HG02623 (cell line): ENCODE results near the gene TRERF1.
"Not testable (repeated sequence)": the region's sequence is repeated elsewhere in the genome, so short reads cannot be mapped to it uniquely, and the experiment has no call there.

Experiments used
- ATAC-seq: cut with Tn5 transposase; IDR thresholded peaks from one replicate; pipeline ENCODE4 v1.9.1; 2021; ENCODE audit warnings: moderate library complexity; ENCODE audit not compliant: unreplicated experiment

The TRERF1 gene

DNA sequence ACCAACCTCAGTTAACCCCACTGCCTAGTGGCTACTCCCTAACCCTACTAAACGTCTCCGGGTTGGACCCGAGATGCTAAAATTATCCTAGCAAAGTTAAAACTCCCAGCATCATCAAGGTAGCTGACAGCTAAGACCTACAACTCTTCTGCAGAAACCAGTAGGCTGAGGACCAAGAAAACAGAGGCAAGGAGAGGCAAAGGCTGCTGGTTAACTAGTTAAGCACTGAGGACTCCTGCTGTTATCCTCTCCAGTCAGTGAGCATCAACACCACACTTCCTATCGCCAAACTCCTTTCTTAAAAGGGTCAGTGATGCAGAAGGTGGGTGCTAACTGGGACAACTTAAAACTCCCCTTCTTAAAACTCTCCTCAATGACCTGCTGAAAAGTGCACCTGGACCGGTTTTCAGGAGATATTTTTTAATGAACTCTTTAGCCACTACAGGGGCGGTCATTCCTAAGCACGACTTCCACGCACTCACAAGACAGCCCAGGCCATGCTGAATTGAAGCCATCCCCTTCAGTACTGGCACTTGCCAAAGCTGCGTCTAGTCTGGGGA is 1.7 kb downstream of the TRERF1 start:
- no peak for ATAC-seq

DNA sequence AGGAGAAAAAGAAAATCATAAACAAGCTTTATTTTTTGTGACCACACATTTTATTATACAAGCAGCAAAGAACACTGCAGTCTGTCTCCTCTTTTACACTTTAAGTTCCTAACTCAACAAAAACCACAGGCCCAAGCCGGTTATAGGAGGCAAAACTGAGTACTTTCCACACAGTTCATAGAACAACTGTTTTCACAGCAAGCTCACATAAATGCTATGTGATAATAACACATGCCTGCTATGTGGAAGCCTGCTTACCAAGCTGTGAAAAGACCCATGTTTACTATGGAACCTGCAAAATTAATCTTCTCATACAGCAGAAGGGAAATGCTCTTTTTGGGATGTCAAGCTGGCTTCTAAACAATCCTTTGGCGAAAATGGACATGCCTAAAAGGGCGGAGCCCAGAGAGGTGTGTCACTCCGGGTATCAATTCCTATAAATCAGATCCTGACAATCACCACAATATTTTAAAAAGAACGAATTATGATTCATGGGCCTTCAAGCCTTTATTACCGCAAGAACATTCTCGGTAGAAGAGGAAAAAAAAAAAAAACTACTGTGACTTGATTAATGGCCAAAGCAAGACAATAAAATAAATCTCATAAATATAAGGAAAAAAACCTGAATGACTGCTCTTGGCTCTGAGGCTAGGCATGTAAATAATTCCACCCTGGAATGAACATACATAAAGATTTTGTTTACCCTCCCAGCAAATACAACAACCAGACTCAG is 2.6 kb downstream of the TRERF1 start:
- no peak for ATAC-seq

DNA sequence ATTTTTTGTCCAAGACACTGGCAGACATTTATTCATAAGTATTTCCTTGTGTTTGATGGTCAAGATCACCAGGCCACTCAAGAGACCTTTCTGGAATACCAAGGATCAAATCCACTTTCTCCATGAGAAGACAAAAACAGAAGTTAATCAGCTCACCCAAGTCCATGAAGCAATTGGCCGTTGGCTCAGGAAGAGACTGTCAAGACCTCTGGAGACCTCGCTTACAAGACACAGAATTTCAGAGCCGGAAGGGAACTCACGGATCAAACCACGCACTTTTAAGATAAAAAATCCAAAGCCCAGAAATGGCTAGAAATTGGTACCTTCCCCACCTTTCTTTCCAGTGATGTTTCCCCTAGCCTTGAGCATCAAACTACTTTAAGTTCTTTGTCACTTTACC is 3.3 kb downstream of the TRERF1 start:
- no peak for ATAC-seq

DNA sequence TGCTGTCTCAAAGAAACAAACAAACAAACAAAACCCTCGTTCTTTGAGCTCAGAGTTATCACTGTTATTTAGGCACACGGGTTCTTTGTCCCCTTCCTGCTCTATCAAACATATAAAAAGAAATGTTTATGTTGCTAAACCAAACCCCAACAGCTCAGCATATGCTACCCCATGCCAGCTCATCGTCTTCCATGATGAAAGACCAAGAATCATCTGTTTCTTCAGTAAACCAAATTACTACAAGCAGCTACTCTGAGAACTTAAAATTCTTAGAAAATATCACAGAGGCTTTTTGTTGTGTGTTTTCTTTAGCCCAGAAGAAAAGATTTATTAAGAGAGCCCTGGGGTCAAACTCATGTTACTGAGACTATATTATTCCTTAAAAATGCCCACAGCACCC is 4.7 kb downstream of the TRERF1 start:
- ATAC-seq, result no peak

DNA sequence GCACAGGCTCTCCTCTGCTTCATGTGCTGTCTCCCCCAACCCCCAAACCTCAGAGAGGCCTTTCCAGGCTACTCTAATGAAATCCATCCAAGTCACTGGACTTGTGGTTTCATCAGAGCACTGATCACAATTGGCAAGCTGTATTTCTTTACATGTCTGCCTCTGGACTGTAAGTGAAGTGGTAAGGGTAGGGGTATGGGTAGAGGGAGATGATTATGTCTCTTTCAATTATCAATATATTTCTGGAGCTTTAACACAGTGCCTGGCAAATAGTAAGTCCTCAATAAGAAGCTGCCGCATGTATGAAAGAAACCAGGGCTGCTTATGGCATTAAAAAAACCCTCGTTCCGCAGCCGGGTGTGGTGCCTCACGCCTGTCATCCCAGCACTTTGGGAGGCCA is 5.4 kb downstream of the TRERF1 start:
- ATAC-seq, result no peak

DNA sequence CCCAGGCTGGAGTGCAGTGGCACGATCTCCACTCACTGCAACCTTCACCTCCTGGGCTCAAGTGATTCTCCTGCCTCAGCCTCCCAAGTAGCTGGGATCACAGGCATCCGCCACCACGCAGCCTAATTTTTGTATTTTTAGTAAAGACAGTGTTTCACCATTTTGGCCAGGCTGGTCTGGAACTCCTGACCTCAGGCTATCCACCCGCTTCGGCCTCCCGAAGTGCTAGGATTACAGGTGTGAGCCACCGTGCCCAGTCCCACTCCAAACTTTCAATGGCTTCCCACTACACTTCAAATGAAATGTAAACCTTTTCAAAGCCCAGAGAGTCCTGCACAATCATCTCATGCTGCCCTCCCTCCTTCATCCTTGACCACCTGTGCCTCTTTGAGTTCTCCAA is 5.8 kb downstream of the TRERF1 start:
- ATAC-seq, result not testable (repeated sequence)

DNA sequence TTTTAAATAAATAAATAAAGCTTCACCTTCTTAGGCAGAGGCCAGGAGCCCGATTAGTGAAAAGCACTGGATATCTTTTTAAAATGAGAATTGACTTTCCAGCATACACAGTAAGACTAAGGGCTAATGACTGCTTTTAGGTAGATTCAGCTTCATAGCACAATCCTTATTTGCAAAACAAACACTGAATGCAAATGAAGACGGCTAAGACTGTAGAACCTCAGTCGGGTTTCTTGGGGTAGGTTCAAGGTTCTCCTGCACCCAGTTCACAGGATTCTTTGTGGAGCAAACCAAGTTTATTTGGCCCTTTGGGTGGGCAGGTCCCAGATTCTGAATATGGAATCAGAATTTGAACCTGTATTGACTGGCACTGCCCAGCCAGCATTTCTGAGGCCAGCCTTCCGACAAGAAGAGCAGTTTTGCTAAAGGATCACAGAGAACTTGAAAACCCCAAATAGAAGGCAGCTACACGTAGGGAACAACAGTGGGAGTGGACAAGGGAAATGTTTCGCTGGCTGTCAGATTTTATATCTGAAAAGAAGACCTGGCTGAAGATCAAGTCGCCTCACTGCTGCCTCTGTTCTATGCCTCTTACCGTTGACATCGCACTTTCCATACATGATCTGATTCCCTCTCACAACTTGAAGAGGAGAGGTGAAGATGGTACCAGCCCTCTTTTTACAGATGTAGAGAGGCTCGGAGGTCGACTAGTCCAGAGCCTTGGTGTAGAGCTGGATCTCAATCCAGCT is 8.2 kb downstream of the TRERF1 start:
- no peak for ATAC-seq

DNA sequence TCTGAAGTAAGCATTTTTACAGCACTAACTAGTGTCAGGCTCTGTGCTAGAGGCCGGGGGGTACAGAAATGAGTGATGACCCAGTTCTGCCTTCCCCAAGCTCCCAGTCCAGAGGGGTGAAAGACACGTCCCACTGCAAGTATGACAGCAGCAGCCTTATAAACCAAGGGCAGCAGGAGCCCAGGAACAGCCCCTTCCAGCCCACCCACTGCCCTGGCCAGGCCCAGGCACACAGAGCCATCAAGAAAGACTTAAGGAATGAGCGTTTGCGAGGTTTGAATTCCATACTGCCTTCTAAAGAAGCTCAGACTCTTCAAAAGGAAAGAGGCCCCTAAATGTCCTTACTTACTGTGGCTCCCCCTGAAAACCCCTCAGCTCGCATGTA is 10.0 kb downstream of the TRERF1 start:
- ATAC-seq, result no peak

DNA sequence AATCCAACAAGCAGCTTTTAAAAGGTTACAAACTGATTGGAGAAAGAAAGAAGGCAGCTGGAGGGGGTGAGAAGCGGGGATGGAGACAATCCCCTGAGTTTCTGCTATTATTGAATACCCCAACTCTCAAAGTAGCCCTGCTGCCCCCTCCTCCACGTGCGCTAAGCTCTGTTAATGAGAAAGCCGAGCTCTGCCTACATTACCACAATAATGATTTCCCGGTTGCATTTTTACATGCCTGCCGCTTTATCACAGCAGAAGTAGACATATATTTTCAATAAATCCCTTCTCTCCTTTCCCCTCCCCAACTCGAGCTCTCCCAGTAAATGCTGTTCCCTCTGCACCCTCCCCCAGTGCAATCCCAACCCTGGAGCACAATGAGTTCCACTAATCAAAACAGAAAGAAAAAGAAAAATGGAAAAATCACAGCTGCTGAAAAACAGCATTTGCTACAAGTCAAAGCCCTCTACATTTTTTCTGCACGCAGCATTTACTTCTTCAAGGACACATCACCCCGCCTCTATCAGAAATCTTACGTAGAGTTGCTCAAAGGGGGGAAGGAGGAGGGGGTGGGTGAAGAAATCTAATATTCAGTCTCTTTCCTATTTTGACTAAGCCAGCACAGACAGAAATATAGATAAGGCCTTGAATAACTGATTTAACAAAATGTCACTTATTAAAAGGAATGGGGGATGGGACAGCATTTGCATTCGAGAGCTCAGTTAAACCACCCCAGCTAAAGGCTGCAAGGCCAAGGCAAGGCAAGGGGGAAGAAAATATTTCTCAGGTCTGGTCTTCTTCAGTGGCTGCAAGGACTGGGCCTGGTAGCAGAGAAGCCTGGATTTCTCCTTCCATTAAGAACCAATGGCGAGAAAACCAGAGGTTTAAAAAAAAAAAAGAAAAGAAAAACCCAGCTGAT is 10.7 kb downstream of the TRERF1 start:
- ATAC-seq, result no peak

DNA sequence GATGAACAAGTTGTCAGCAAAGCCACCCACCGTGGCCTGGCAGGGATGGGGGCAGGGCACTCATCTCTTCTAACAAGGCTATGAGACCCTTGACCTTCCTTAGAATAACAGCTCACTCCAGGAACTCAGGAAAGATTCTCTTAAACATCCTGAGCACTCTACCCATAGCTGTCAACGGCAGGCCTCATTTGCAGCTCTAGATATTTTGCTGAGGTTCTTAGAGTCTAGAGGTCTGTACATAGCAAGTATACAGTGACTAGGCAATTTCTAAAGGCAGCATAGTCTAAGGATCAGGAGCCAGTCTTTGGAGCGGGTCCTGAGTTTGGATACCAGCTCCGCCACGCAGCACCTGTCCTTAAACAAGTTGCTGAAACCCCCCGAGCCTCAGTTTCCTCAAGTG is 11.7 kb downstream of the TRERF1 start:
- ATAC-seq, result no peak

DNA sequence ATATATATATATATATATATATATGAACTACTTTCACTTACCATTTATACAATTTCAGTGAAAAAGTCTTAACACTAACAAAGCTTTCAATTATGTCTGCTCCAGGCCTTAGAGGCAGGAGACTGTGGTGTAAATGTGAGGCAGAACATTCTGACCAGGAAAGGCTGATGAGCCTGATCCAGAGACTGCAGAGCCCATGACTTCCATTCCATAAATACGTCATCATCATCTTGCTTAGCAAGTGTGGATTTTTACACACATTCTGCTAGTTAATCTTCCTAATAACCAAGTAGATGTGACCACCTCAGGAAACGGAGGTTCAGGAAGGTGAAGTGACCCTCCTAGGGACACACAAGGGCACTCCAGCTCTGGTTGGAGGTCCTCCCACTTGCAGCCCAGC is 14.9 kb downstream of the TRERF1 start:
- ATAC-seq, result no peak

DNA sequence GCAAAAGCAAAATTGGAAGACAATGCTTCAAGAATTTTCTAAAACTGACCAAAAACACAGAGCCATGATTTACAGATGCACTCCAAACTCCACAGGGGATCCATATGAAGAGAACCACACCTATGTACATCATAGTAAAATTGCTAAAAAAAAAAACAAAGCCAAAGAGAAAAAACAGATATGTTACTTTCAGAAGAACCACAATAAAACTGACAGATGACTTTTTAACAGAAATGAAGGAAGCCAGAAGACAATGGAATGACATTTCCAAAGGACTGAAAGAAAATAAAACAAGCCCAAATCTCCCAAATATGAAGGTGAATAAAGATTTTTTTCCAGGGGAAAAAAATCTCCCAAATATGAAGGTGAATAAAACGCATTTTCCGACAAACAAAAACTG is 17.5 kb downstream of the TRERF1 start:
- no peak for ATAC-seq

DNA sequence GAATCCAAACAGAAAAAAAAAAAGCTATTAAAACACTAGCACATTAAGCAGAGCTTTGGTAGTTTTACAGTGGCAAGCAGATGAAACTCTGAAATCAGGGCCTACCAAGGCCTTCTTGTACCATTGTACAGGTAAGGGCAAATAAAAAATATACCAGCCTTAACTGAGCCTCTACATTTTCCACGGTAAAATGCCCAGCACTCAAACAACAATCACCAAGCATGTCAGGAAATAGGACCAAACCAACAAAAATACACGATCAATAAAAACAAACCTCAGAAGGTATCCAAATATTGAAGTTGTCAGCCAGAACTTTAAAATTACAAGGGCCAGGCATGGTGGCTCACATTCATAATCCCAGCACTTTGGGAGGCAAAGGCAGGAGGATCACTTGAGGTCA is 18.3 kb downstream of the TRERF1 start:
- ATAC-seq, result no peak

DNA sequence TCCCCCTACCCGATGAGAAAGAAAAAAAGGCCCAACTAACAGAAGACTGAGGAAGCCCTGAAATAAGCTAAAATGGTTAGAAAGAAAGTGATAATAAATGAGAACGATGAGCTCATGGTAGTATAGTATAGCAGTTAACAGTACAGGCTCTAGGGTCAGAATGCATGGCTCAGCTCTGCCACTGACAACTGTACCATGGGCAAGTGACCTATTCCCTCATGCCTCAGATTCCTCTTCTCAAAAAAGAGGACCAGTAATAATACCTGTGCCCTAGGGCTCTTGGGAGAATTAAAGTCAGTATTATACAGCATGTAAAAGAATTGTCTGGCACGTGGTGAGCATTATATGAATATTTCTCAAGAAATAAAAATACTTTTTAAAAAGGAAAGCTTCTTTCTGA is 19.8 kb downstream of the TRERF1 start:
- no peak for ATAC-seq

DNA sequence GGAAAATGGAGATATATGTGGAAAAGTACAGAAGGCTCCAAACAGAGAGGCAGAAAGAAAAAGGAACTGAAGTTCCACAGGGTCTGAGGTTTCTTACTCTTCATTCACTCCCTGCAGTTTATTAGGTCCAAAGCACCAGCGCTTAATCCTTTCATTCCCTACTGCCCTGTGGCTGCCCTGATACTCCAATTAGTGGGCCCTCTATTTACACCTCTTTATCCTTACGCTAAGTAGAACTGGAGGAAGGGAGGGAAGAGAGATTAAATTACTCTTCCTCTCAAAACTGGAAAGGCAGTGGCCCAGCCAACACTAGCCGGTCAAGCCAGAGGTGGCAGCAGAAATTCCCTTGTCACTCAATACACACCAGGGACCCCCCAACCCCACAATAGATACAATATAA is 20.4 kb downstream of the TRERF1 start:
- no peak for ATAC-seq

DNA sequence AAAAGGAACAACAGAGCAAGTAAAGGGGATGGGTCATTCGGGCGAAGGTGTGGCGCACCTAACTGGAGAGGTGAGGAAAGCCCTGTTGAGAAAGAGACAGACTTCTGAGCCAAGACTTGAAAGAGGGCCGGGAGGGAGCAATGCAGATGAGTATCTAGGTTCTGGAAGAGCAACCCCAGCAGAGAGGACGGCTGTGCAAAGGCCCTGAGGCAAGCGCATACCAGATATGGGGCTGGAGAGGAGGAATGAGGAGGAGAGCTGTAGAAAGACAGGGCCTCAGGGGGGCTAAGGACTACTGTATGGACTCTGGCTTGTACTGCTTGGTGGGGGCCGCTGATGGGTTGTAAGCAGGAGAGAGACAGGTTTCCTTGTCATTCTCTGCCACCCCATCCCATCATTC is 21.9 kb downstream of the TRERF1 start:
- no peak for ATAC-seq

DNA sequence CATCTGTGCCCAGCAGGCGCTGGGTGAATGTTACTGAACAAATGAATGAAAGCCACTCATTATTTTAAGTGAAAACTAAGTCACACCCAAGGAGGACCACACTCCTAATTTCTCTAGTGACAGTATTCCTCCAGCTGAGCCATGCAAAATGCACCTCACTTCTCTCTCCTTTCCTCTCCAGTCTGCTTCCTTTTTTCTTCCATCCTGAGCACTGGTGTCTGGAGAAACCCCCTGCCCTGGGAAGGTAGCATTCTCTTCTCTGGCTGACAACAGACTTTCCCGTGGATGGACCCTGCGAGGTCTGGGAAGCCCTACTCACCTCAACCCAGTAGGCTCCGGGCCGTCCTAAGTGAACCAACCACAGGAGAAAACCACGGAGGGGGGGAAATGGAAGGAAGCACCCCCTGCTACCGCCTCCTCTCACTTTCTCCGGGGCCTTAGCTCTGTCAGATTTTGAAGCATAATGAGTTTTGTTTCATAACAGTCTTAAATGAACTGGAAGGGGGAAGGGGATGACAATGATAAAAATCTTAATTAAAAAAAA is 22.6 kb downstream of the TRERF1 start:
- ATAC-seq, result no peak

DNA sequence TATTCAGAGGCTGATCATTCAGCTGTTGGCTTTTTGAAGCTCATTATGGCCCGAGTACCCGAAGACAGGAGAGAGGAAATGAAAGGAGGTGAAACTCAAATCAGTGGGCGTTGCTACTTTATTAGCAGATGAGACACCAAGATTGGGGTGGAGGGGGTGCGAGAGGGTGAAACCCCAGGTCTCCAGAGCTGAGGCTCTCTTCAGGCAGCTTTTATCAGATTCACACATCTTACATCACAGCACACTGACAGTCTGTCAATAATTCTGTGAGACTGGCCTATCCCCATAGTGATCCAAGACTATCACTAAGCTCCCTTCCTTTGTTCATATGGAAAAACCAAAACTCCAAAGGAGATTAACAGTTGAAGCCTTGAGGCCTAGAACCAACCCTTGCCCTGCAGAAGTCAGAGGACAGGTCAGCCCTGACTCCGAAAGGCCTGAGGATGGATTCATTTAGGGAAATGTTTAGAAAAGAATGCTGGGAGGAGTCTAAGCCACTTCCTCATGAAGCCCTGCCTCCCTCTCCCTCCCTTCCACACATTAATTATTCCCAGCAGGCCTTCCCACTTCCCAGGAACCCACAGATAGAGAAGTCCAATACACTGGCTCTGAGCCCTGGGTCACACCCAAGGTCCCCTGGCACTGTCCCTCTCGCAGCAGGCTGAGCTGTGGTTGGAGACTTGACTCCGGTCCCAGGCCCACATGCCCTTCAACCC is 23.2 kb downstream of the TRERF1 start:
- no peak for ATAC-seq

DNA sequence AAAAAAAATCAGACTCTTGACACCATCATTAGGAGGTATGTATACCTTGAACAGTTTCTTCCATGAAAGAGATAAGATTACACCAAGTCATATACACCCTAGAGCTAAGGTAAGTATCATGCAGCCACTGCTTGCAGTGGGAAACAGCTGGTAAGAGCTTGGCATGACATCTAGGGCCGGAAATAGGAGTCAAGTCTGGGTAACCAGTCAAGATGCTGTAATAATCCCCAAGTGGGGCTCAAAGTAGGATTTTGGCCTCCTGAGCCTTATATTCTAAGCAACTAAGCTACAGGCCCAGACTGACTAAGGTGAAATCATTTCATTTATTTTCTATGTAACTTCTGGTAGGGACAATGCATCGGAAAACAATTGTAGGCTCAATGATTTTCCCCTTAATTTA is 23.9 kb downstream of the TRERF1 start:
- ATAC-seq, result no peak

DNA sequence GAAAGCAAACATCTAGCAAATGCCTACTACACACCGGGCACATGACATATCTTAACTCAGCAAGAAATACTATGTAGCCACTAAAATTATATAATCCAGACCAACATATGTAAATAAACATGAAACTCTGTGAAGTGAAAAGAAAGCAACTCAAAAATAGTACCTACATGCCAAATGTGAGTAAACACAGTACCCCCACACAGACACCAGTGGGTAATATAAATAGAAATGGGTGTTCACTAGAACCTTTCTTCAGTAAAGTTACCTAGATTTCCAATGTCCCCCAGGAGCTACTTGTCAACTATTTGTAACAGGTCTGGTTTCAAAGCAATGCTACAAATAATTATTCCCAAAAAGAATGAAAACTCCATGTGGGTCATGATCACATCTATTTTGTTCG is 25.5 kb downstream of the TRERF1 start:
- no peak for ATAC-seq
